SU-DHL-6 (cell line): Measurements from ENCODE around the gene BZW2.

Experiments used
- CTCF ChIP-seq: fragments of 200-600 bp; sonication (generic); IDR thresholded peaks from one replicate; pipeline ENCODE4 v1.5.1; 2017; ENCODE audit warnings: antibody characterized with exemption, mild to moderate bottlenecking, low read length, moderate library complexity; ENCODE audit not compliant: insufficient read depth, poor library complexity, severe bottlenecking
- EZH2phosphoT487 ChIP-seq: fragments of 200-600 bp; sonication (generic), shearing (Covaris generic); conservative IDR thresholded peaks from 2 replicates; pipeline ENCODE4 v1.6.1; 2018; ENCODE audit warnings: mild to moderate bottlenecking, antibody characterized with exemption, low read length, moderate library complexity, mixed read lengths

GRCh38 chr7:16634271-16634738 is 11.7 kb upstream of the BZW2 start:
- TF ChIP-seq CTCF (no peak), EZH2phosphoT487 (no peak)
